GM23338 (cell line): ENCODE results near the gene MPST.

Experiments
- POLR2AphosphoS5 ChIP-seq: IDR thresholded peaks from 2 replicates; pipeline ENCODE4 v1.6.1; 2016; ENCODE audit warnings: antibody characterized with exemption, low read depth
- ZNF114 ChIP-seq: fragments of 250-450 bp; sonication (Bioruptor Pico); IDR thresholded peaks from 2 replicates; pipeline ENCODE4 v1.5.0; 2020; ENCODE audit warnings: mild to moderate bottlenecking, moderate library complexity
- TF ChIP-seq, protein P1 (sequence below), 2 experiments: fragments of 200-600 bp in 1 of 2; sonication (generic) in 1 of 2; conservative IDR thresholded peaks; 2 replicates each; pipeline versions ENCODE4 v1.5.1 to v1.6.1; 2016 to 2017; ENCODE audit warnings: antibody characterized with exemption in 2 of 2, low read depth in 2 of 2, mild to moderate bottlenecking in 2 of 2, moderate library complexity in 1 of 2
- TF ChIP-seq, protein P2 (sequence below): IDR thresholded peaks from 2 replicates; pipeline ENCODE4 v1.6.1; 2016; ENCODE audit warnings: antibody characterized with exemption

DNA sequence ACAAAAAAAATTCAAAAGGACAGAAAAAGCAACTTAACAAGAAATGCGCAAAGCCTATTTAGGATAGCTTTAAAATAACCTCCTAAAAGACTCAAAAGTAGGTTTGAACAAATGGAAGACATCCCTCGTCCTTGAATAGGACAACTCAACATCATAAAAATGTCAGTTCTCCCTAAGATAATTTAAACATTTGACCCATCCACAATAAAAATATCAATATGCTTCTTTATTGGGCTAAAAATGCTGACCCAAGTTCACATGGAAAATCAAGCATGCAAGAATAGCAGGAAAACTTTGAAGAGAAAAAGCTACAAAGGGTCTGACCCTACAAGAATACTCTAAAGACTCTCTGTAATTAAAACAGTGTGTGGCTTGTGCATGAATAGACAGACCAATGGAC, 19.9 kb downstream of the MPST start:
- TF ChIP-seq, protein P1, sequence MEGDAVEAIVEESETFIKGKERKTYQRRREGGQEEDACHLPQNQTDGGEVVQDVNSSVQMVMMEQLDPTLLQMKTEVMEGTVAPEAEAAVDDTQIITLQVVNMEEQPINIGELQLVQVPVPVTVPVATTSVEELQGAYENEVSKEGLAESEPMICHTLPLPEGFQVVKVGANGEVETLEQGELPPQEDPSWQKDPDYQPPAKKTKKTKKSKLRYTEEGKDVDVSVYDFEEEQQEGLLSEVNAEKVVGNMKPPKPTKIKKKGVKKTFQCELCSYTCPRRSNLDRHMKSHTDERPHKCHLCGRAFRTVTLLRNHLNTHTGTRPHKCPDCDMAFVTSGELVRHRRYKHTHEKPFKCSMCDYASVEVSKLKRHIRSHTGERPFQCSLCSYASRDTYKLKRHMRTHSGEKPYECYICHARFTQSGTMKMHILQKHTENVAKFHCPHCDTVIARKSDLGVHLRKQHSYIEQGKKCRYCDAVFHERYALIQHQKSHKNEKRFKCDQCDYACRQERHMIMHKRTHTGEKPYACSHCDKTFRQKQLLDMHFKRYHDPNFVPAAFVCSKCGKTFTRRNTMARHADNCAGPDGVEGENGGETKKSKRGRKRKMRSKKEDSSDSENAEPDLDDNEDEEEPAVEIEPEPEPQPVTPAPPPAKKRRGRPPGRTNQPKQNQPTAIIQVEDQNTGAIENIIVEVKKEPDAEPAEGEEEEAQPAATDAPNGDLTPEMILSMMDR (conservative IDR thresholded peaks at IDR 0.05; ENCODE audit: low read depth in 2 of 2): no peak
- TF ChIP-seq POLR2AphosphoS5 (no peak), ZNF114 (no peak)
- TF ChIP-seq, protein P2, sequence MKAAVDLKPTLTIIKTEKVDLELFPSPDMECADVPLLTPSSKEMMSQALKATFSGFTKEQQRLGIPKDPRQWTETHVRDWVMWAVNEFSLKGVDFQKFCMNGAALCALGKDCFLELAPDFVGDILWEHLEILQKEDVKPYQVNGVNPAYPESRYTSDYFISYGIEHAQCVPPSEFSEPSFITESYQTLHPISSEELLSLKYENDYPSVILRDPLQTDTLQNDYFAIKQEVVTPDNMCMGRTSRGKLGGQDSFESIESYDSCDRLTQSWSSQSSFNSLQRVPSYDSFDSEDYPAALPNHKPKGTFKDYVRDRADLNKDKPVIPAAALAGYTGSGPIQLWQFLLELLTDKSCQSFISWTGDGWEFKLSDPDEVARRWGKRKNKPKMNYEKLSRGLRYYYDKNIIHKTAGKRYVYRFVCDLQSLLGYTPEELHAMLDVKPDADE: no peak
